Heart left ventricle (tissue), 16 donors: ENCODE data around the gene SPAG6. TPM values are rescaled to one million over a fixed set of nuclear protein-coding genes. Genes with fewer than 3 reads are reported as not detected.

Experiments
- ATAC-seq, 4 donors: fragments of 200-7000 bp; cut with Tn5 transposase; one replicate each; pipeline ENCODE4 v1.9.1; 2020 to 2022; ENCODE audit warnings: moderate library complexity in 4 of 4, mild to moderate bottlenecking in 3 of 4, moderate number of reproducible peaks in 1 of 4
- DNase-seq, 5 donors: peaks; one replicate each; pipeline ENCODE4 v3.0.0-alpha.2; 2020
- H3K27ac ChIP-seq, 12 donors: fragments of 200-600 bp; sonication (generic) in 4 of 12; one replicate each; pipeline versions ENCODE4 v1.5.0 to v1.8.0; 2016 to 2022; ENCODE audit warnings: mild to moderate bottlenecking in 2 of 12
- H3K27me3 ChIP-seq, 9 donors: fragments of 200-600 bp; sonication (generic) in 2 of 9; one replicate each; pipeline versions ENCODE4 v1.5.1 to v1.8.0; 2016 to 2022; ENCODE audit warnings: mild to moderate bottlenecking in 3 of 9
- H3K36me3 ChIP-seq, 9 donors: fragments of 200-600 bp; sonication (generic) in 2 of 9; one replicate each; pipeline versions ENCODE4 v1.5.0 to v1.8.0; 2018 to 2022; ENCODE audit warnings: mild to moderate bottlenecking in 2 of 9
- H3K4me1 ChIP-seq, 12 donors: fragments of 200-600 bp; sonication (generic) in 4 of 12; one replicate each; pipeline versions ENCODE4 v1.5.0 to v1.8.0; 2016 to 2022; ENCODE audit warnings: mild to moderate bottlenecking in 3 of 12
- H3K4me3 ChIP-seq, 12 donors: fragments of 200-600 bp; sonication (generic) in 4 of 12; one replicate each; pipeline versions ENCODE4 v1.5.0 to v1.8.0; 2017 to 2022; ENCODE audit warnings: mild to moderate bottlenecking in 9 of 12, moderate library complexity in 4 of 12
- H3K9me3 ChIP-seq, 12 donors: fragments of 200-600 bp; sonication (generic) in 4 of 12; one replicate each; pipeline versions ENCODE4 v1.5.0 to v1.8.0; 2016 to 2022; ENCODE audit warnings: mild to moderate bottlenecking in 1 of 12
- CTCF ChIP-seq, 12 donors: fragments of 200-600 bp; sonication (generic) in 4 of 12; IDR thresholded peaks; one replicate each; pipeline versions ENCODE4 v1.5.0 to v1.8.0; 2018 to 2022; ENCODE audit warnings: antibody characterized with exemption in 12 of 12, mild to moderate bottlenecking in 5 of 12
- POLR2A ChIP-seq, 2 donors: fragments of 450-650 bp; IDR thresholded peaks; one replicate each; pipeline ENCODE4 v1.6.1; 2017; ENCODE audit warnings: antibody characterized with exemption in 2 of 2, mild to moderate bottlenecking in 2 of 2, moderate library complexity in 2 of 2
- WGBS, 4 donors: extraction: QIAGEN DNeasy Blood & Tissue Kit in 2 of 4; methylation state at CpG; one replicate each; pipeline versions ENCODE4 v1.1.5 to v1.1.7; 2013 to 2018; 5-methylcytosine and 5-hydroxymethylcytosine counted together
- intact Hi-C, 10 donors: fragments of 100-400 bp; cut with DNase I; formaldehyde crosslinking; loops; one replicate each; pipeline versions ENCODE4 v1.11.1 to v1.14.2; 2022
- polyA plus RNA-seq, 2 donors: library from polyadenylated mRNA; stranded (reverse); fragments of 200-250 nt; gene quantifications; one replicate each; pipeline ENCODE4 v1.2.3, GENCODE V29; 2013
- total RNA-seq, 9 donors: library from RNA; depleted of rRNA in 2 of 9; stranded (reverse); fragments of >200 nt in 2 of 9; fragmentation: NEBNext Ultra II Directional in 3 of 9; extraction: Animal tissue kit (Norgen Biotek cat#: 25700) in 3 of 9; gene quantifications; one replicate each; pipeline versions ENCODE4 v1.1.0 to v1.2.4, GENCODE V29; 2016 to 2023
- donor health status: ischemic (EF 13 %, LVEDD 7.1; RV severe dilation, severe dysfunction).
- donor health status: healthy with polysubstance abuse.
- donor health status: DM: no; HTN: yes; CAD: no.
- donor health status: DM: no; HTN: no; CAD: no.
- donor health status: ischemic (EF 25% LVEDD 6.9; RV normal size, moderate dysfunction).
- donor health status: ischemic (EF 25% LVEDD 5.7; RV mildly dilated, moderate dysfunction).
- donor health status: healthy.
- donor health status: DM: yes; HTN: yes; CAD: no.
- donor health status: ischemic (EF 35%, LVEDD 5.7; RV mildly dilated, moderate dysfunction).
- donor health status: nonischemic (EF 11% LVEDD 7.7; RV severe dilation, severe dysfunction).
- donor health status: DM: yes; HTN: yes; CAD: no.
- donor health status: PGD.
- donor health status: ischemic (EF 29% LVEDD 5.4; RV normal size, mild dysfunction).
- donor health status: nonischemic (EF 23%, LVEDD 6.1; RV moderate dilation, normal function).

The SPAG6 gene
- total and polyA plus RNA-seq, 11 donors, result 0.42 TPM; not detected in 10

- intact Hi-C loops, result no loop called here
- no peak overlapping the region for H3K27ac ChIP-seq
- H3K36me3 ChIP-seq, result no peaks in the 10 kb centered on the region
- WGBS, 4 donors, result 81 to 85% (median 83%) methylated on average over 5 of the region's 5 CpGs
- no peaks in the 10 kb centered on the region for H3K9me3 ChIP-seq
- no peak overlapping the region for H3K4me3 ChIP-seq
- ATAC-seq, result no peak
- H3K4me1 ChIP-seq, result no peaks in the 10 kb centered on the region
- no peak for DNase-seq
- no peak for TF ChIP-seq POLR2A (IDR thresholded peaks at IDR 0.05)
- TF ChIP-seq CTCF (IDR thresholded peaks at IDR 0.05), result no peak
- H3K27me3 ChIP-seq, result no peaks in the 10 kb centered on the region
These were observed 65.5 kb downstream of the SPAG6 start for GRCh38 chr10:22410846-22411245.

- Histone ChIP-seq H3K4me1 (no peaks in the 10 kb centered on the region), H3K27me3 (no peaks in the 10 kb centered on the region), H3K9me3 (no peaks in the 10 kb centered on the region), H3K4me3 (no peak overlapping the region), H3K36me3 (no peaks in the 10 kb centered on the region), H3K27ac (no peak overlapping the region)
- no peak for ATAC-seq
- WGBS, 4 donors, result 82 to 91% (median 86%) methylated on average over 3 of the region's 3 CpGs
- TF ChIP-seq POLR2A (IDR thresholded peaks at IDR 0.05) (no peak), CTCF (IDR thresholded peaks at IDR 0.05) (no peak)
- intact Hi-C loops, result no loop called here
- DNase-seq, result no peak
These were observed 68.8 kb downstream of the SPAG6 start for GRCh38 chr10:22414146-22414545.

- Histone ChIP-seq H3K4me1 (no peaks in the 10 kb centered on the region), H3K27ac (no peak overlapping the region), H3K27me3 (no peaks in the 10 kb centered on the region), H3K4me3 (no peak overlapping the region), H3K9me3 (no peaks in the 10 kb centered on the region), H3K36me3 (no peaks in the 10 kb centered on the region)
- DNase-seq, result no peak
- no peak for ATAC-seq
- 93 to 98% (median 96%) methylated on average over 2 of the region's 2 CpGs for WGBS, 4 donors
- intact Hi-C loops, result no loop called here
- TF ChIP-seq POLR2A (IDR thresholded peaks at IDR 0.05) (no peak), CTCF (IDR thresholded peaks at IDR 0.05) (no peak)
These were observed 69.8 kb downstream of the SPAG6 start for GRCh38 chr10:22415072-22415471.

GRCh38 chr10:22417736-22418268 lies 72.5 kb downstream of the SPAG6 start:
- Histone ChIP-seq H3K9me3 (no peaks in the 10 kb centered on the region), H3K27me3 (no peaks in the 10 kb centered on the region), H3K27ac (no peak overlapping the region), H3K4me3 (no peak overlapping the region), H3K4me1 (no peaks in the 10 kb centered on the region), H3K36me3 (no peaks in the 10 kb centered on the region)
- TF ChIP-seq CTCF (IDR thresholded peaks at IDR 0.05) (no peak), POLR2A (IDR thresholded peaks at IDR 0.05) (no peak)
- DNase-seq (no peak), ATAC-seq (no peak)
- 52 to 67% (median 64%) methylated on average over 3 of the region's 3 CpGs for WGBS, 4 donors
- intact Hi-C loops, result no loop called here
